T-helper 1 cell treated with Interleukin-12 subunit alpha and Interleukin-12 subunit beta and Interleukin-4 antibody, amounts not matched to agents 30 μg/mL and 1 μg/mL, for 36 hours (primary cell): ENCODE measurements around the gene RALGPS1.

ENCODE experiments used
- H3K27ac Mint-ChIP-seq: one replicate; pipeline ENCODE4 v1.8.0; 2021; ENCODE audit warnings: mild to moderate bottlenecking, mixed read lengths
- H3K27me3 Mint-ChIP-seq: one replicate; pipeline ENCODE4 v1.8.0; 2021; ENCODE audit warnings: low read depth, mixed read lengths
- H3K36me3 Mint-ChIP-seq: one replicate; pipeline ENCODE4 v1.8.0; 2021; ENCODE audit warnings: low read depth, mixed read lengths
- H3K4me1 Mint-ChIP-seq: one replicate; pipeline ENCODE4 v1.8.0; 2021; ENCODE audit warnings: low read depth, mixed read lengths
- H3K4me3 Mint-ChIP-seq: one replicate; pipeline ENCODE4 v1.8.0; 2021; ENCODE audit warnings: mild to moderate bottlenecking, moderate library complexity, mixed read lengths
- H3K9me3 Mint-ChIP-seq: one replicate; pipeline ENCODE4 v1.8.0; 2021; ENCODE audit warnings: mixed read lengths

The RALGPS1 gene

DNA sequence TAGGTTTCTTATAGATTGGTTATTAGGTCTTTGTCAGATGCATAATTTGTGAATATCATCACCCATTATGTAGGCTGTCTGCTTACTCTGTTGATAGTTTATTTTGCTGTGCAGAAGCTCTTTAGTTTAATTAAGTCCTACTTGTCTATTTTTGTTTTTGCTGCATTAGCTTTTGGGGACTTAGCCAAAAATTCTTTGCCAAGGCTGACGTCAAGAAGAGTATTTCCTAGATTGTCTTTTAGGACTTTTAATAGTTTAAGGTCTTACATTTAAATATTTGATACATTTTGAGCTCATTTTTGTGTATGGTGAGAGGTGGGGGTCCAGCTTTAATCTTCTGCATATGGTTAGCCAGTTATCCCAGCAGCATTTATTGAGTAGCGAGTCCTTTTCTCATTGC, 232.7 kb downstream of the RALGPS1 start:
- Mint-ChIP-seq H3K27ac (no peak overlapping the region), H3K4me3 (no peak overlapping the region), H3K4me1 (no peaks in the 10 kb centered on the region), H3K27me3 (peaks cover 44% of the 10 kb centered on the region), H3K36me3 (no peaks in the 10 kb centered on the region), H3K9me3 (no peaks in the 10 kb centered on the region)

DNA sequence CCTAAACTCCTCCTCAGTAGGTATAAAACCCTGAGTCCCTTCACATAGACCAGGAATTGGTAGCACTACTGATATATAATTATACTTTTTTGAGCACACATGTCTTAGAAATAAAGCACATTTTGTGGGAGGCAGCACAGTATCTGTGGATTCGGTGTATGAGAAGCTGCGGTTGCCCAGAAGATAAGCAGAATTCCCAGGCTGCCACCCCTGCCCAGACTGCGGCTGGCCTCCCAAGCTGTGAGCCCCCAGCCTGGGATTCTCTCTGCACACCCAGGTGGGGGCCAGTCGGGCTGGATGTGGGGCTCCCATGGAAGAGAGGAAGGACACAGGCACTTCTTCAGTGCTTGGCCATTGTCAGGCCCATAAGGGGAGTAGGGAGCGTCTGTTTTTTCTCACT, 233.4 kb downstream of the RALGPS1 start:
- peaks cover 48% of the 10 kb centered on the region for H3K27me3 Mint-ChIP-seq
- no peaks in the 10 kb centered on the region for H3K4me1 Mint-ChIP-seq
- no peaks in the 10 kb centered on the region for H3K9me3 Mint-ChIP-seq
- H3K4me3 Mint-ChIP-seq, result no peak overlapping the region
- H3K27ac Mint-ChIP-seq, result no peak overlapping the region
- H3K36me3 Mint-ChIP-seq, result no peaks in the 10 kb centered on the region

DNA sequence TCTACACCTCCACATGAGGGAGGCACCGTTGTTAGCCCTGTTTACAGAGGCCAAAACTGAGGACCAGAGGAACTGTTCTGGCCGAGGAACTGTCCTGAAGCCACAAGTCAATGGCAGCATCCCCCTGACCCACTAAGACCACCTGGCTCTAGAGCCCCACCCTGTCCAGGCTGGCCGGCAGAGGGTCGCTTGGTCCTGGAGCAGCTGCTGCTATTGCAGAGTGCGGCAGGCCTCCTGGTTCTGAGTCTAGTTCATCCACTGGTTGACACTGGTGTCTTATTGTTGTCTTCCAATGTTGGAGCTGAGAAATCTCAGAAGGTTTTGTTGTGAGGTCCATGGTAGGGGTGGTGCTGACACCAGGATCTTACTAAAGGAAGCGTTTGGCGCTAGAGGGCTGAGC, 234.4 kb downstream of the RALGPS1 start:
- H3K4me1 Mint-ChIP-seq, result no peaks in the 10 kb centered on the region
- no peak overlapping the region for H3K4me3 Mint-ChIP-seq
- peaks cover 46% of the 10 kb centered on the region for H3K27me3 Mint-ChIP-seq
- H3K27ac Mint-ChIP-seq, result no peak overlapping the region
- no peaks in the 10 kb centered on the region for H3K36me3 Mint-ChIP-seq
- H3K9me3 Mint-ChIP-seq, result no peaks in the 10 kb centered on the region

DNA sequence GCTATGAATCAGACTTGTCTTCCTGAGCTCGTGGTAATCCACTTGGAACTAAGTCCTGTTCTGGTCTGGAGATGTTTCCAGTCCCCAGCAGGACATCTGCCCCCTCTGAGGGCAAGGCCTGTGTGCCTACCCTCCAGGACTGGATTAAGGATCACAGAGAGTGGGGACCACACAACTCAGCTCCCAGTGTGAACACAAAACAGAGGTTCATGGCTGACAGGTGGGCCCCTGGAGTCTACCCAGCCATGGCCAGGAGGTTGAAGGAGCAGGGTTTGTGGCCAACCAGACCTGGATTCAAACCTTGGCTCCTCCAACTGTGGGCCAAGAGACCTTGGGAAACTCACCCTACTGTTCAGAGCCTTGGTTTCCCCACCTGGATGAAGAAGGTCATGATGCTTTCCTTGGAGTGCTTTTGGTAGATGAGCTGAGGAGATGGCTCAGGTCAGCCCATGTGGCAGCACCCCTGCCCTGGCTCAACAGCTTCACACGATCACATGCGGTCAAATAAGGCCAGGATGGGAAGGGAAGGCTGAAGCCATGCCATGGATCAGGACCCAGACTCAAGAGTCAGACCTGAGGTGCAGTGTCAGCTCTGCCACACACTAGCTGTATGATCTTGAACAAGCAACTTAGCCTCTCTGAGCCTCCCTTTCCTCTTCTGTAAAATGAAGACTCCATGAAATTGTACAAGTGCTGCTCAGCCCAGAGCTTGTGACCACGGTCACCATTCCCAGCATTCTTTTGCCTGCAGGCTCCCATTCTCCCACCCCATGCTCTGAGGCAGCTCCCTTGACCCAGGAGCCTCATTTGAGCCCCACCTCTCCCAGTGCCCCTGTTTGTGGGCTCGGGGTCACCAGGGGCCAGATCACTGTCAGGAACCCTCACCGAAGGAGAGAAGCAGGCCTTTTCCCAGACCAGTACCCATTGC, 235.1 kb downstream of the RALGPS1 start:
- peaks cover 7% of the 10 kb centered on the region for H3K4me1 Mint-ChIP-seq
- H3K4me3 Mint-ChIP-seq, result no peak overlapping the region
- no peak overlapping the region for H3K27ac Mint-ChIP-seq
- no peaks in the 10 kb centered on the region for H3K9me3 Mint-ChIP-seq
- H3K36me3 Mint-ChIP-seq, result no peaks in the 10 kb centered on the region
- peaks cover 39% of the 10 kb centered on the region for H3K27me3 Mint-ChIP-seq

DNA sequence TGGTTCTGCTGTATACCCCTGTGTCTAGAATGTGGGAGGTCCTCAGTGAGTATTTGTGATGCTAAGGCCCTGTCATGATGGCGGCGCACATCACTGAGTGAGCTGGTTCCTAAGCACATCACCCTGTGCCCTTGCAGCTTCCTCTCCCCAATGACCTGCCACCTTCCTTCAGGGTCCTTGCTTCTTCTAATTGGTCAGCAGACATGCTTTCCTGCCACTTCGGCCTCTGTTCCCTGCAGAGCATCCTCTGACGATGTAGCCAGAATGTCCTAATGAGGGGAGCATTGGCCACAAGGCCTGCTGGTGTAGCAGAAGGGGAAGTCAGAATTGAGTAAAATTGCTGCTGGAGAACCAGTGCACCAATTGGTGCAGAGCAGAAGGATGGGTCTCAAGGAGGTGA, 238.9 kb downstream of the RALGPS1 start:
- Mint-ChIP-seq H3K4me3 (no peak overlapping the region), H3K27ac (no peak overlapping the region), H3K9me3 (no peaks in the 10 kb centered on the region), H3K36me3 (no peaks in the 10 kb centered on the region), H3K27me3 (peaks cover 39% of the 10 kb centered on the region), H3K4me1 (peaks cover 11% of the 10 kb centered on the region)

DNA sequence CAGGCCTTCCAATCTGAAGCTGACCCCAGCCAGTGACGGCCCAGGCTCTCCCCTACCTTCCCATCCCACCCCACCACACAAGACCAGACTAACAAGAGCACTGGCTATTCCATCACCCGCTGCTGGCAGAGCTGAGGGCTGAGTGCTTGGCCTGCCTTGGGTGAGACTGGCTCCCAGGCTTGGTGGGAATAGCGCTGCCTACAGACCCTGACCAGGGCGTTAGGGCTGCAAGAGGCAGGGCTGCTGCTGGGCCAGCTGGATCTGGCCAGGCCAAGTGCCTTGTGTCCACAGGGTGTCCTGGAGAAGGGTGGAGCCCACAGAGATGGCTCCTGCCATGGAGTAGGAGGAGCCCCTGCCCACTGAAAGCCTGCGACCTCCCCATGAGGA, 239.4 kb downstream of the RALGPS1 start:
- H3K36me3 Mint-ChIP-seq, result no peaks in the 10 kb centered on the region
- H3K9me3 Mint-ChIP-seq, result no peaks in the 10 kb centered on the region
- peaks cover 11% of the 10 kb centered on the region for H3K4me1 Mint-ChIP-seq
- H3K27ac Mint-ChIP-seq, result no peak overlapping the region
- H3K27me3 Mint-ChIP-seq, result peaks cover 39% of the 10 kb centered on the region
- H3K4me3 Mint-ChIP-seq, result no peak overlapping the region

DNA sequence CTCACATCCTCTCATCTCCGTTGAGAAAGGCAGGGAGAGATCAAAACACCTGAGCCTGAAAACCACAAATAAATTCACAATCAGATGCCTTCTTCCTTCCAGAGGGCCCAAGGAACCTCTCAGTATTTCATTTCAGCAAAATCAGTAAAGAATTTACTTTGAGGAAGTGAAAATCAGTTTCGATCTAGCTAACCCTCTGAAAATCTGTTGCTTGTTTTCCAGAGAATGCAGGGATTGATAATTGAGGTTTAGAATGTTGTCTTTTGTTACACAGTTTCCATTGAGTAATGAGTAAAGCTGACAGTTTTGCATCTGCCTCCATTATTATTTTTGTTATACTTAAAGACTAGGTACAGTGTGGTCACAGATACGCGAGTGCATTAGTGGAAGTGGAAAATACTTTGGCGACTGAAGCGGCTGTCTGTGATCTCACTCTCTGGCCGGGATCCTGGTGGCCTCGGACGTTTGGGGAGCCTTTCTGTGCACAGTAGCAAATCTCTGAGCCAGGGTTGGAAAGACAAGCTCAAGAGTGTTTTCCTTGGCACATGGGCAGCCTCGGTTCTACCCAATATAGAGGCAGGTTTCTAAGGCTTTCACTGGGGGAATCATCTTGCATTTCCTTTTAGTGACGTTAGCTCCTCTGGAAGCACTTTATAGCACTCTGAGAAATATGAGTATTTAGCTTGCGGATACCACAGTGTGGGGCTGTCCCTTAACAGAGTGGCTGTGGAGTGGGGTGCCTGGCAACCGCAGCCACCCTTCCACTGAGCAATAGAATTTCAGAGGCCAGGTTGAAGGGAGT, 240.0 kb downstream of the RALGPS1 start:
- Mint-ChIP-seq H3K4me1 (peaks cover 12% of the 10 kb centered on the region), H3K9me3 (no peaks in the 10 kb centered on the region), H3K27me3 (peaks cover 39% of the 10 kb centered on the region), H3K36me3 (no peaks in the 10 kb centered on the region), H3K4me3 (no peak overlapping the region), H3K27ac (no peak overlapping the region)

DNA sequence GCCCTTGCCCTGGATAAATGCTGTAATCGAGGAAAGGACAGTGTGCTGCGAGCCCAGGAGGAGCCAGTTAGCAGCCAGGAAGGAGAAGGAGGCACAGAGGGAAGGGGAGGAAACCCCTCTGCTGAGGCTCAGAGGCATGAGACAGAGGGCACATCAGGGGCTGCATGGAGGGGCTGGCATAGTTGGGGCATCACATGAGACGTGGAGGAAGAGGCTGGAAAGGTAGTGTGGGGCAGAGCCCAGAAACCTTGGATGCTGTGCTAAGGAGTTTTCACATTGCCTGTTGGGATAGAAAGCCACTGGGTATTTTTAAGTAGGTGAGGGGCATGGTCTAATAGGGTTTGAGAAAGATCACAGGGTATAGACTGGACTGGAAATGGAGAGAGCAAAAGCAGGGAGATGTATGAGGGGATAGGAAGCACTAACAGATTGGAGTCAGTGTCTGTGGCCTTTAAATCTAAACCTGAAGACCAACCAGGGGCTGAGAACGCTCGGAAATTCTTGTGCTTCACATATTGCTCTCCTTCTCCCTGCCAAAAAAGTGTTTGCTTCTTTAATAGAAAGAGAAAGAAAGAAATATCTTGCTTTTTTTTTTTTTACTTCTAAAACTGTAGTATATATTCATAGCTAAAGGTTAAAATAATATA, 240.9 kb downstream of the RALGPS1 start:
- Mint-ChIP-seq H3K4me3 (no peak overlapping the region), H3K27ac (no peak overlapping the region), H3K36me3 (no peaks in the 10 kb centered on the region), H3K4me1 (peaks cover 13% of the 10 kb centered on the region), H3K27me3 (peaks cover 39% of the 10 kb centered on the region), H3K9me3 (no peaks in the 10 kb centered on the region)

DNA sequence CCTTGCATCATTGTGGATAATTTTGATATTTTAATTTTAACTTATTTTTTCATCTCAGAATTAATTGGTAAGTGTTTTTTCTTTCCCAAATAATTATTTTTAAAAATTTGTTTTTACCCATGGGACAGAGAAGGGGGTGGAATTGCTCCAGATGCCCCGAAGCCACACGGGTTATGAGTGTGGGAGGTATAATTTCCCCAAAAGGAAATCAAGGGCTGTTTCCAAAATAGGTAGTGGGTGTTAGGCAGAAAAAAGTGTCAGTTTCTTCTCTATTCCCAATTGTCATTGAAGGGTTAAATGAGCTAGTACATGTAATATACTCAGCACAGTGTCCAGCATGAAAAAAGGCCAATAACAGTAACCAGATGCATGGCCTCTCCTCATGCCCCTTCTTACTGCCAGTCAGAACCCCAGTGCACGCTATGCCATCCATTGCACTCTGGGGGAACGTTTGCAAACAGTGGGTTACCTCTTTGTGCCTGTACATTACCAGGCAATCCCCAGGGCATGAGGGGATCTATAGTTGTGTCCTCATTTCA, 244.3 kb downstream of the RALGPS1 start:
- Mint-ChIP-seq H3K27ac (no peak overlapping the region), H3K4me3 (no peak overlapping the region), H3K9me3 (no peaks in the 10 kb centered on the region), H3K27me3 (peaks cover 22% of the 10 kb centered on the region), H3K36me3 (no peaks in the 10 kb centered on the region), H3K4me1 (peaks cover 35% of the 10 kb centered on the region)

DNA sequence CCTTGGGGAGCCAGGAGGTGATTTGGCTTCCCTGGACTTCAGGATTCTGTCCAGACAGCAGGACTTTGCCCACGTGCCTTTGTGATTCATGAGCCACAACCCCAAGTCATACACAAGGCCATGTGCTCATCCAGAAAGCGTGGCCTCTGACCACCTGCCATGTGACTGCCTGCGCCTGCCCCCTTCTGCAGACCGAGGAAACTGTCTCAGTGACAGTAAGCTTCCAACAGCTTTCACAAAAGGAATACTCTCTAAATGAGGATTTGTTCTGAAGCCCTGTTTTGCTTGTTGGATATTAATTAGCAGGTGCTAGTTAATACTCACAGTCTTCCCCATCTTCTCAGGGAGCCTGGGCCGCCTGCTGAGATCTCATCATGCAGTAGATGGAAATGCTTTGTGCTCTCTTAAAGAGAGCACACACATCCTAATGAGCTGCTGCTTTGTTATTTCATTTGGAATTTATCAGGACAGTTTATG, 244.8 kb downstream of the RALGPS1 start:
- Mint-ChIP-seq H3K9me3 (no peaks in the 10 kb centered on the region), H3K27me3 (peaks cover 22% of the 10 kb centered on the region), H3K27ac (no peak overlapping the region), H3K36me3 (no peaks in the 10 kb centered on the region), H3K4me1 (peaks cover 33% of the 10 kb centered on the region), H3K4me3 (no peak overlapping the region)

DNA sequence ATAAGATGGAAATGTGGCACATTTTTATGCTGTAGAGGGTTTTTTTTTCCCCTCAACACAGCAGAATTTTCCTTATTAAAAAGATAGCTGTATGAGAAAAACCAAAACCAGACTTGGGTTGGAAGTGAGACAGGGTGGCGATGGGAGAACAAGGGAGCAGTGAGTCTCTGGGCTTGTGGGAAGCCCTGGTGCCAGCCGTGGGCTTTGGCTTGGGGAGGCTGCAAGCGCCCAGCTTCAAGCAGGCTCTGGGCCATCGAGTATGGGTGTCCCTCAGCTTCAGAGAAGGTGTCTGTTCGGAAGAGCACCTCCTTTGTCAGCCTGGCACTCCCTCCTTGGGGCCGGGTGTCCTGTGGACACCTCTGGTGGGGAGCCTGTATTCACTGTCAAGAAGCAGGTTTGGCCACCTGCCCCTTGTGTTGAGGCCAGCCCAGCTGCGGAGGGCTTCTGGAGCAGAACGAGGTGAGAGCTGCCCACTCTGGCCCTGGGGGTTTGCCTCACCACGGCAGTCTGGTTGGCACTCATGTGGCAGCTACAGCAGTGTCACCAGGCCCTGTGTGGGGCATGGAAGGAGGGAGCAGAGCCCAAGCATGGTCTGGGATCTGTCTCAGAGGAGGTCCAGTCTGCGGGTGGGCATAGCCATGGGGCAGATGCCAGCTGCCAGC, 245.5 kb downstream of the RALGPS1 start:
- Mint-ChIP-seq H3K27me3 (peaks cover 22% of the 10 kb centered on the region), H3K36me3 (no peaks in the 10 kb centered on the region), H3K9me3 (no peaks in the 10 kb centered on the region), H3K27ac (no peak overlapping the region), H3K4me1 (peaks cover 30% of the 10 kb centered on the region), H3K4me3 (no peak overlapping the region)

DNA sequence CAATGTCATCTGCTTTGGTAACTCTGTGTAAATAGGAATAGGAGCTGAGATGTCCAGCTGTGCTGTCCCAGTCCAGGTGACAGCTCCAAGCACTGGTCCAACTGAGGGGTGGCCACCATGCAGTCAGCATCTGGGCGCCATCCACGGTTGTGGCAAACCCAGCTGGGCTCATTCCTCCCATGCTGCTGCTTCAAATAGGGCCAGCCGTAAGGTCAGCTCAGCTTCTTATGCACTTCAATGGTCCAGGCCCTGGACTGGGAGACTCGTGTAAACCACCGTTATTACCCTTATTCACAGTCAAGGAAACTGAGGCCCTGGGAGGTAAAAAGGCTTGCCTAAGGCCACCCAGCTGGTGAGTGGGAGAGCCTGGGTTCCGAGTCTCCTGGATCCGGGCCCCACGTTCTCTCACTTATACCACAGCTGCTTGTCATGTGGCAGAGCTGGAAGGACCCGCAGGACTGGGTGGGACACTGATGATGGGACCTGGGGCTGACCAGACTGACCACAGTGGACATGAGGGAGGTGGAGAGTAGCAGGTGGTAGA, 246.6 kb downstream of the RALGPS1 start:
- no peaks in the 10 kb centered on the region for H3K36me3 Mint-ChIP-seq
- no peak overlapping the region for H3K4me3 Mint-ChIP-seq
- no peaks in the 10 kb centered on the region for H3K9me3 Mint-ChIP-seq
- H3K27ac Mint-ChIP-seq, result no peak overlapping the region
- H3K27me3 Mint-ChIP-seq, result peaks cover 16% of the 10 kb centered on the region
- H3K4me1 Mint-ChIP-seq, result peaks cover 29% of the 10 kb centered on the region

DNA sequence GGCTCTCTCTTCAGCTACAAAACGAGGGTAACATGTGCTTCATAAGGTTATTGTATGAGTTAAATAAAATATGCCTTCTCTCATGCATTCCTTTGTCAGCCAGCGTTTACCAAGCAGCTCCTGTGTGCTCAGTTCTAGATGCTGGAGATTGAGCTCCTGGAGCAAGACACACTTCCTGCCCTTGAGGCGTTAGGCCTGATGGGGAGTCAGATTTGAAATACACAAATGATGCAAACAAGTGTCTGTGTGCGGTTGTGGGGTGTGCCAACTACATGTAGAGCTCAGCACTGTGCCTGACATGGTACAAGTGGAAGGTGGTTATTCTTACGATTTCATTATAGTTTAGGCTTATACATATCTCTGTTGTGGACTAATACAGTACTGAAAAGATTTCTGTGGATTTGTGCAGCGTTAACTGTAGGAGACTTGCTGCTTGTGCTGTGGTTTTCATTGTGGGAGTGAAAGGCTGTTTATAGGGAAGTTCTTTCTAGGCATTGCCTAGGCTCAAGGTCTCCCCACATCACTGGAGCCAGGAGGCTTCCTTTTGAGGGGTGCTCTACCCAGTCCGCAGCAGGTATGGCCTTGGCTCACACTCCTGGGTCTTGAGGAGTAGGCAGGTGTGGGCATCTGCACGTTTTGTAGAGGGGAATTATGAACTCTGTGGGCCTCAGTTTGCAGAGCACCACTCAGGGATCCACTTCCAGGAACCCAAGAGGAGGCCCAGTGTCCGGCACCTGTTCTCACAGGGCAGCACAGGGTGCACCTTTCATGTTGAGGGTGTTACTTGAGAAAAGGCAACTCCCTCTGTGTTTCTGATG, 247.7 kb downstream of the RALGPS1 start:
- no peak overlapping the region for H3K4me3 Mint-ChIP-seq
- H3K27ac Mint-ChIP-seq, result peak overlapping the region; percentile 80
- peaks cover 5% of the 10 kb centered on the region for H3K27me3 Mint-ChIP-seq
- H3K9me3 Mint-ChIP-seq, result no peaks in the 10 kb centered on the region
- H3K4me1 Mint-ChIP-seq, result peaks cover 33% of the 10 kb centered on the region
- no peaks in the 10 kb centered on the region for H3K36me3 Mint-ChIP-seq
